GM21360 (cell line): ENCODE measurements around the gene SYNJ2.
"Not testable (repeated sequence)": the region's sequence is repeated elsewhere in the genome, so short reads cannot be mapped to it uniquely, and the experiment has no call there.

Experiments used
- ATAC-seq: cut with Tn5 transposase; IDR thresholded peaks from one replicate; pipeline ENCODE4 v1.9.1; 2021; ENCODE audit warnings: mild to moderate bottlenecking, moderate library complexity; ENCODE audit not compliant: unreplicated experiment

The SYNJ2 gene

GRCh38 chr6:157981395-157982101 lies at the start of gene SYNJ2:
TSS of gene SYNJ2 (plus strand) at chr6:157981863. CDS start at chr6:157981962, 99 bp downstream.
- ATAC-seq: peak; percentile 62

- ATAC-seq: no peak
These were observed 45.9 kb upstream of the SYNJ2 start for GRCh38 chr6:157935786-157936185.

- ATAC-seq: no peak
These were observed 44.3 kb upstream of the SYNJ2 start for GRCh38 chr6:157937318-157937717.

- ATAC-seq: no peak
These were observed 43.7 kb upstream of the SYNJ2 start for GRCh38 chr6:157937916-157938315.

GRCh38 chr6:157940375-157941036 lies 41.2 kb upstream of the SYNJ2 start:
- ATAC-seq: not testable (repeated sequence)

GRCh38 chr6:157941101-157941863 lies 40.4 kb upstream of the SYNJ2 start:
- ATAC-seq: no peak

- no peak for ATAC-seq
These were observed 39.3 kb upstream of the SYNJ2 start for GRCh38 chr6:157942351-157942750.

- no peak for ATAC-seq
These were observed 38.3 kb upstream of the SYNJ2 start for GRCh38 chr6:157943249-157943963.

- ATAC-seq: no peak
These were observed 37.7 kb upstream of the SYNJ2 start for GRCh38 chr6:157943964-157944283.

GRCh38 chr6:157944983-157945931 lies 36.4 kb upstream of the SYNJ2 start:
- ATAC-seq: no peak

GRCh38 chr6:157946053-157946617 lies 35.5 kb upstream of the SYNJ2 start:
- no peak for ATAC-seq

GRCh38 chr6:157946865-157947532 lies 34.7 kb upstream of the SYNJ2 start:
- no peak for ATAC-seq

- not testable (repeated sequence) for ATAC-seq
These were observed 30.8 kb upstream of the SYNJ2 start for GRCh38 chr6:157950899-157951298.

GRCh38 chr6:157951828-157952227 lies 29.8 kb upstream of the SYNJ2 start:
- ATAC-seq: no peak

- no peak for ATAC-seq
These were observed 28.8 kb upstream of the SYNJ2 start for GRCh38 chr6:157952861-157953351.

- no peak for ATAC-seq
These were observed 28.0 kb upstream of the SYNJ2 start for GRCh38 chr6:157953580-157954091.

GRCh38 chr6:157954150-157955117 lies 27.2 kb upstream of the SYNJ2 start:
- no peak for ATAC-seq

GRCh38 chr6:157955675-157956074 lies 26.0 kb upstream of the SYNJ2 start:
- ATAC-seq: no peak
